NT2/D1 (cell line): Measurements from ENCODE around the gene PAFAH2.

Experiments used
- SUZ12 ChIP-seq: IDR thresholded peaks from 2 replicates; pipeline ENCODE4 v1.6.1; 2011; ENCODE audit not compliant: insufficient read length, insufficient read depth; ENCODE audit errors: extremely low read depth
- YY1 ChIP-seq: IDR thresholded peaks from 2 replicates; pipeline ENCODE4 v1.6.1; 2011; ENCODE audit not compliant: insufficient read length, insufficient read depth
- ZNF274 ChIP-seq: IDR thresholded peaks from 2 replicates; pipeline ENCODE4 v1.6.1; 2011; ENCODE audit warnings: mild to moderate bottlenecking, low read depth, low read length

GRCh38 chr1:26041978-26042377 lies 44.1 kb upstream of the PAFAH2 start:
- TF ChIP-seq ZNF274 (no peak), SUZ12 (peak; percentile 13), YY1 (no peak)
